OCI-LY1 (cell line): ENCODE data around the gene GPR62.

Experiments used
- H2AFZ ChIP-seq: fragments of 200-600 bp; sonication (generic), shearing (Covaris generic); 2 replicates; pipeline ENCODE4 v1.6.0; 2014; ENCODE audit warnings: antibody characterized with exemption, mild to moderate bottlenecking, low read length
- H3F3A ChIP-seq: fragments of 200-600 bp; sonication (generic), shearing (Covaris generic); 2 replicates; pipeline ENCODE4 v1.6.0; 2014; ENCODE audit warnings: mild to moderate bottlenecking, antibody characterized with exemption, low read length, moderate library complexity; ENCODE audit not compliant: insufficient read depth
- H3K27ac ChIP-seq: fragments of 200-600 bp; sonication (generic); 2 replicates; pipeline ENCODE4 v1.5.1; 2014; ENCODE audit warnings: low read length, mixed run types, mild to moderate bottlenecking, low read depth; ENCODE audit not compliant: poor library complexity, severe bottlenecking
- H3K27me3 ChIP-seq: fragments of 200-600 bp; sonication (generic); 2 replicates; pipeline ENCODE4 v1.6.0; 2014; ENCODE audit warnings: antibody characterized with exemption, mild to moderate bottlenecking, low read length, moderate library complexity; ENCODE audit not compliant: insufficient read depth
- H3K36me3 ChIP-seq: fragments of 200-600 bp; sonication (generic); 2 replicates; pipeline ENCODE4 v1.6.1; 2014; ENCODE audit warnings: mild to moderate bottlenecking, antibody characterized with exemption, low read length, moderate library complexity, mixed read lengths; ENCODE audit not compliant: insufficient read depth
- H3K4me1 ChIP-seq: fragments of 200-600 bp; sonication (generic); 2 replicates; pipeline ENCODE4 v1.5.1; 2014; ENCODE audit warnings: mild to moderate bottlenecking, low read length, moderate library complexity; ENCODE audit not compliant: insufficient read depth, severe bottlenecking
- H3K4me2 ChIP-seq: fragments of 200-600 bp; sonication (generic), shearing (Covaris generic); 2 replicates; pipeline ENCODE4 v1.6.1; 2014; ENCODE audit warnings: low read length
- H3K4me3 ChIP-seq: fragments of 200-600 bp; sonication (generic); 2 replicates; pipeline ENCODE4 v1.5.1; 2014; ENCODE audit warnings: low read length, low read depth, mild to moderate bottlenecking, mixed read lengths; ENCODE audit not compliant: poor library complexity, severe bottlenecking
- H3K79me2 ChIP-seq: fragments of 200-600 bp; shearing (Covaris generic); 2 replicates; pipeline ENCODE4 v1.6.1; 2016; ENCODE audit warnings: mixed run types, low read length, mixed read lengths; ENCODE audit not compliant: insufficient read depth
- H3K9ac ChIP-seq: fragments of 200-600 bp; sonication (generic), shearing (Covaris generic); 2 replicates; pipeline ENCODE4 v1.6.1; 2014; ENCODE audit warnings: mild to moderate bottlenecking, low read length, mixed read lengths
- H3K9me2 ChIP-seq: fragments of 200-600 bp; sonication (generic), shearing (Covaris generic); 2 replicates; pipeline ENCODE4 v1.6.1; 2014; ENCODE audit warnings: low read depth, mild to moderate bottlenecking, low read length, mixed read lengths
- H3K9me3 ChIP-seq: fragments of 200-600 bp; shearing (Covaris generic); 2 replicates; pipeline ENCODE4 v1.6.1; 2014; ENCODE audit warnings: low read length, mixed read lengths
- H4K20me1 ChIP-seq: fragments of 200-600 bp; sonication (generic), shearing (Covaris generic); 2 replicates; pipeline ENCODE4 v1.6.0; 2016; ENCODE audit warnings: mild to moderate bottlenecking, low read length; ENCODE audit not compliant: insufficient read depth
- EZH2 ChIP-seq: fragments of 200-600 bp; sonication (generic), shearing (Covaris generic); IDR thresholded peaks from 2 replicates; pipeline ENCODE4 v1.8.0; 2017; ENCODE audit warnings: borderline replicate concordance, mixed run types, mild to moderate bottlenecking, antibody characterized with exemption, low read length, moderate library complexity, mixed read lengths
- TF ChIP-seq, protein P1 (sequence below): fragments of 200-600 bp; sonication (generic), shearing (Covaris generic); IDR thresholded peaks from 2 replicates; pipeline ENCODE4 v1.5.1; 2017; ENCODE audit warnings: mild to moderate bottlenecking, antibody characterized with exemption, low read length, moderate library complexity, mixed read lengths

Gene GPR62

DNA sequence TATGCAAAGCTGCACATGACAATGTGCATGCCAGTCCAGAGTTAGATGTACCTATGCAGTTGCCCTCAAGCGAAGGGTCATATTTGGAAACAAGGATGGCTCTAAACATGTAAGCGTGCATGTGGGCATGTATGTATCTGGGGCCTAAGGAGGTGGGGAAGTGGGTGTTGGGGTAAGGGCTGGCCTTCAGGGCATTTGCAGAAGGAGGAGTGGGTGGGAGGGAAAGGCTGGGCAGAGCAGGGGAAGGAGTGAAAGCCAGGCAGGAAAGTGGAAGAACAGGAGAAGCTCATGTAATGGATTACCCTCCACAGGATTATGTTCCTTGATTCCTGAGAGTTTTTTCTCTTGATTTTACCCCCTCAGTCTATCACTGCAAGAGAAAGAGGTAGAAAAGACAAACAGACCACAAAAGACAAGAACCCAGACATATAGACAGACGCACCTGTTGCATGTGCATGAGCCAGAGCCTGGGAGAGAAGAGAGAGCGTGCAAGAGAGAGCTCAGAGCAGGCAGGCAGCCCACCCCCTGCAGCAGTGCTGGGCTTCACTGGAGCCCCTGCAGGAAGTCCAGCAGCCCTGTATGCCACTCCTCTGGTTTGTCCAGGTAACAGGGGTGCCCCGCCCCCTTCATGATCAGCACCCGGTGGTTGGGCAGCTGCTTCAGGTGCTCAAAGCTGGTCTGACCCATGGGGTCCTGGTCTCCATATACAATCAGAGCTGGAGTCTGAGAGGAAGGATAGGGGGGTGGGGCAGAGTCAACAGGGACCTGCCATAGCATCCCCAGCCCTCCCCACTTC lies 13.9 kb downstream of the GPR62 start:
- no peak overlapping the region for H2AFZ ChIP-seq
- no peak overlapping the region for H3K4me2 ChIP-seq
- H3K79me2 ChIP-seq, result no peaks in the 10 kb centered on the region
- no peaks in the 10 kb centered on the region for H3F3A ChIP-seq
- H4K20me1 ChIP-seq, result no peaks in the 10 kb centered on the region
- H3K27ac ChIP-seq, result no peak overlapping the region
- peaks cover 14% of the 10 kb centered on the region for H3K4me1 ChIP-seq
- no peak overlapping the region for H3K4me3 ChIP-seq
- no peaks in the 10 kb centered on the region for H3K27me3 ChIP-seq
- H3K9ac ChIP-seq, result no peak overlapping the region
- H3K9me3 ChIP-seq, result no peaks in the 10 kb centered on the region
- H3K36me3 ChIP-seq, result peaks cover 26% of the 10 kb centered on the region
- no peaks in the 10 kb centered on the region for H3K9me2 ChIP-seq
- TF ChIP-seq EZH2, result no peak
- TF ChIP-seq, protein P1, sequence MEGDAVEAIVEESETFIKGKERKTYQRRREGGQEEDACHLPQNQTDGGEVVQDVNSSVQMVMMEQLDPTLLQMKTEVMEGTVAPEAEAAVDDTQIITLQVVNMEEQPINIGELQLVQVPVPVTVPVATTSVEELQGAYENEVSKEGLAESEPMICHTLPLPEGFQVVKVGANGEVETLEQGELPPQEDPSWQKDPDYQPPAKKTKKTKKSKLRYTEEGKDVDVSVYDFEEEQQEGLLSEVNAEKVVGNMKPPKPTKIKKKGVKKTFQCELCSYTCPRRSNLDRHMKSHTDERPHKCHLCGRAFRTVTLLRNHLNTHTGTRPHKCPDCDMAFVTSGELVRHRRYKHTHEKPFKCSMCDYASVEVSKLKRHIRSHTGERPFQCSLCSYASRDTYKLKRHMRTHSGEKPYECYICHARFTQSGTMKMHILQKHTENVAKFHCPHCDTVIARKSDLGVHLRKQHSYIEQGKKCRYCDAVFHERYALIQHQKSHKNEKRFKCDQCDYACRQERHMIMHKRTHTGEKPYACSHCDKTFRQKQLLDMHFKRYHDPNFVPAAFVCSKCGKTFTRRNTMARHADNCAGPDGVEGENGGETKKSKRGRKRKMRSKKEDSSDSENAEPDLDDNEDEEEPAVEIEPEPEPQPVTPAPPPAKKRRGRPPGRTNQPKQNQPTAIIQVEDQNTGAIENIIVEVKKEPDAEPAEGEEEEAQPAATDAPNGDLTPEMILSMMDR, result no peak

DNA sequence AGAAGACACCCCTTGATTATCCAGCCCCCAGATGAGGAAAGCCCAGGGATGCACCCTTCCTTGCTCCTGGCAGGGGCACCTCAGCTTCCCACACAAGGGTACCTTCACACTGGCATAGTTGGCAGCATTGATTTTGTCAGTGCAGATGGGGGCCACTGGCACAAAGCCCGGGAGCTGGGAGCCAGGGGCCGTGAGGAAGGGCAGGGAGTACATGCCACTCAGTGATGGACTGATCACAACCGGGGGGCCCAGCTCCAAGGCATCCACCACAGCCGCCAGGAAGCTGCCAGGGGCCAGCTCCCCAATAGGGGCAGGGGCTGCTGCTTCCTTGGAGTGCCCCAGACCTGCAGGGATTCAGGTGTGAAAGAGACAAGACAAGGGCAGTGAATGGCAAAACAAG lies 14.7 kb downstream of the GPR62 start:
- Histone ChIP-seq H3K79me2 (no peaks in the 10 kb centered on the region), H3K9me3 (no peaks in the 10 kb centered on the region), H3K27me3 (no peaks in the 10 kb centered on the region), H3K36me3 (peaks cover 26% of the 10 kb centered on the region), H3K4me2 (no peak overlapping the region), H3K4me3 (no peak overlapping the region), H2AFZ (no peak overlapping the region), H3K4me1 (peaks cover 21% of the 10 kb centered on the region), H3K27ac (no peak overlapping the region), H3K9me2 (no peaks in the 10 kb centered on the region), H3F3A (no peaks in the 10 kb centered on the region), H4K20me1 (no peaks in the 10 kb centered on the region), H3K9ac (no peak overlapping the region)
- TF ChIP-seq, protein P1, result no peak

DNA sequence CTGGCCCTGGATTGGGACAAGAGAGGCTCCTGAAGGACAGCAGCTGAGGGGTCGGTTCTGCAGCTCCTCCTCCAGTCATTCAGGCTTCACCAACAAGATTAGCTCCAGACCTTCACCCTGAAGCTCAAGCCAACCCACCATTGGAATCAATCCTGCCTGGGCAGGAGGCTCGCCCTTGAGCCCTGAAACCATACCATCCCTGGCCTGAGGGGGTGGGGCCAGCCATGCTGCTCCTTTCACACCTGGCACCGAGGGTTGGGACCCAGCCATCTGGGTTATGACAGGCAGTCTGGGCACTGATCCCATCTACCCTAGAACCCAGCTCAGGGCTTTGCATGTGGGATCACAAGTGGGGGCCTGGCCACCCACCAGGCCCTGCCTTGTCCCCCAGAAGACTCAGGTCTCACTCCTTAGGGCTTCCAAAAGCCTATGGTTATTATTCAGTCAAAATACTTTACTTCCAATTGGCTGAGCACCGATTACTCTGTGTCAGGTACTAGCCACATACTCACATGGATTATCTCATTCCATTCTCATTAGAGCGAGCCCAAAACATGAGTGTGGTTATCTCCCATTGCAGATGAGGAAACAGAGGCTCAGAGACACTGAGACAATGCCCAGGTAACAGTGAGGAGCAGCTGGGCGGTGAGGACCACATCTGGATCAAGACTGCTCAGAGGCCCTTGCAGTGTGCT lies 15.6 kb downstream of the GPR62 start:
- H3K9me3 ChIP-seq, result no peaks in the 10 kb centered on the region
- no peaks in the 10 kb centered on the region for H3K27me3 ChIP-seq
- no peak overlapping the region for H2AFZ ChIP-seq
- TF ChIP-seq, protein P1, result no peak
- TF ChIP-seq EZH2, result no peak
- H3K4me2 ChIP-seq, result no peak overlapping the region
- H4K20me1 ChIP-seq, result no peaks in the 10 kb centered on the region
- peaks cover 26% of the 10 kb centered on the region for H3K36me3 ChIP-seq
- no peak overlapping the region for H3K27ac ChIP-seq
- no peak overlapping the region for H3K9ac ChIP-seq
- no peak overlapping the region for H3K4me3 ChIP-seq
- no peaks in the 10 kb centered on the region for H3K79me2 ChIP-seq
- H3K4me1 ChIP-seq, result peaks cover 26% of the 10 kb centered on the region
- no peaks in the 10 kb centered on the region for H3K9me2 ChIP-seq
- no peaks in the 10 kb centered on the region for H3F3A ChIP-seq
